HEK293T (cell line): ENCODE measurements around the gene TCEANC2.
A peak's percentile ranks its signal among the peaks of the same experiment; 100 is the strongest.

Experiments used
- CTCF ChIA-PET: fragments of 350-600 bp; formaldehyde crosslinking; extraction: SDS; loops from one replicate; lab custom pipeline; 2021; ENCODE audit warnings: antibody characterized with exemption, inconsistent platforms; lab: Yijun Ruan, JAX
- POLR2A ChIA-PET: fragments of 350-600 bp; formaldehyde crosslinking; extraction: SDS; loops from one replicate; lab custom pipeline; 2020; ENCODE audit warnings: antibody characterized with exemption, inconsistent platforms; lab: Yijun Ruan, JAX
- DNase-seq: peaks from one replicate; pipeline ENCODE4 v3.0.0; 2012; ENCODE audit warnings: mixed read lengths; ENCODE audit errors: extremely low spot score
- ARNT ChIP-seq: fragments of 450-650 bp; IDR thresholded peaks from 2 replicates; pipeline ENCODE4 v1.6.1; 2017; ENCODE audit warnings: mild to moderate bottlenecking
- BHLHE40 ChIP-seq: fragments of 450-650 bp; IDR thresholded peaks from 2 replicates; pipeline ENCODE4 v1.6.1; 2016; ENCODE audit warnings: mild to moderate bottlenecking, moderate library complexity, borderline replicate concordance
- CTBP1 ChIP-seq: fragments of 450-650 bp; IDR thresholded peaks from 2 replicates; pipeline ENCODE4 v1.6.1; 2016; ENCODE audit warnings: borderline replicate concordance
- ELF4 ChIP-seq: fragments of 450-650 bp; IDR thresholded peaks from 2 replicates; pipeline ENCODE4 v1.6.1; 2017; ENCODE audit warnings: antibody characterized with exemption
- FOXA1 ChIP-seq: fragments of 450-650 bp; IDR thresholded peaks from 2 replicates; pipeline ENCODE4 v1.6.1; 2016; ENCODE audit warnings: mild to moderate bottlenecking
- FOXK2 ChIP-seq: fragments of 450-650 bp; IDR thresholded peaks from 2 replicates; pipeline ENCODE4 v1.6.1; 2016; ENCODE audit warnings: mild to moderate bottlenecking
- FOXM1 ChIP-seq: fragments of 450-650 bp; IDR thresholded peaks from 2 replicates; pipeline ENCODE4 v1.6.1; 2017; ENCODE audit warnings: mild to moderate bottlenecking, borderline replicate concordance
- HDGF ChIP-seq: fragments of 450-650 bp; IDR thresholded peaks from 2 replicates; pipeline ENCODE4 v1.6.1; 2017; ENCODE audit warnings: antibody characterized with exemption, borderline replicate concordance
- L3MBTL2 ChIP-seq: fragments of 450-650 bp; conservative IDR thresholded peaks from 2 replicates; pipeline ENCODE4 v1.6.1; 2016; ENCODE audit warnings: mild to moderate bottlenecking
- LEF1 ChIP-seq: fragments of 450-650 bp; IDR thresholded peaks from 2 replicates; pipeline ENCODE4 v1.6.1; 2017; ENCODE audit warnings: mild to moderate bottlenecking, borderline replicate concordance
- NFRKB ChIP-seq: fragments of 450-650 bp; IDR thresholded peaks from 2 replicates; pipeline ENCODE4 v1.6.1; 2016; ENCODE audit warnings: mild to moderate bottlenecking, moderate library complexity
- SP1 ChIP-seq: fragments of 450-650 bp; IDR thresholded peaks from 2 replicates; pipeline ENCODE4 v1.6.1; 2017
- SUZ12 ChIP-seq: fragments of 450-650 bp; IDR thresholded peaks from 2 replicates; pipeline ENCODE4 v1.6.1; 2016; ENCODE audit warnings: mild to moderate bottlenecking
- TARDBP ChIP-seq: fragments of 450-650 bp; IDR thresholded peaks from 2 replicates; pipeline ENCODE4 v1.6.1; 2016
- ZNF384 ChIP-seq: fragments of 450-650 bp; IDR thresholded peaks from 2 replicates; pipeline ENCODE4 v1.6.1; 2016
- TF ChIP-seq, protein P1 (sequence below): fragments of 450-650 bp; IDR thresholded peaks from 2 replicates; pipeline ENCODE4 v1.6.1; 2016

TCEANC2 gene

DNA sequence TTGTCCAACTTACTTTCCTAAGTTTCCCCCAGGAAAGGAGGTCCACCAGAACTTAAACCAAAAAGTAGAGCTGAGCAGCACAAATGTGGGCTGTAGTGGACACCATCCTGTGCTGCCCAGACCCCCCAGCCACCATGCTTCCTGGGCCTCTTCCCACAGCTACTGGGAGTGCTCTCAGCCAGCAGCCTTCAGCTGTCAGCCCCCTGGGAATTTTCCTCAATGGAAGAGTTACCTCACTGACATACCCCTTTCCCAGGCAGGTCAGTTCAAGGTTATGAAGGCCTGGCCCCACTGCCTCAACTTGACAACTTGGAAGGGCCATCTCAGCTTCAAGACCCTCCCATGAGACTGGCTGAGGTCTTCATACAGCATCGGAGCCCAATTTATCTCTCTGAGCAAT lies 51.7 kb downstream of the TCEANC2 start:
- POLR2A ChIA-PET: no interaction called here
- CTCF ChIA-PET: interaction anchor here (0.6 kb wide), 1 partner anchor 19 kb away, joined by 3 read pairs; no protein-coding TSS in a partner anchor
- no peak for DNase-seq
- TF ChIP-seq HDGF (no peak), LEF1 (no peak), BHLHE40 (no peak), FOXM1 (no peak), SP1 (no peak), SUZ12 (no peak), FOXA1 (no peak)
- TF ChIP-seq, protein P1, sequence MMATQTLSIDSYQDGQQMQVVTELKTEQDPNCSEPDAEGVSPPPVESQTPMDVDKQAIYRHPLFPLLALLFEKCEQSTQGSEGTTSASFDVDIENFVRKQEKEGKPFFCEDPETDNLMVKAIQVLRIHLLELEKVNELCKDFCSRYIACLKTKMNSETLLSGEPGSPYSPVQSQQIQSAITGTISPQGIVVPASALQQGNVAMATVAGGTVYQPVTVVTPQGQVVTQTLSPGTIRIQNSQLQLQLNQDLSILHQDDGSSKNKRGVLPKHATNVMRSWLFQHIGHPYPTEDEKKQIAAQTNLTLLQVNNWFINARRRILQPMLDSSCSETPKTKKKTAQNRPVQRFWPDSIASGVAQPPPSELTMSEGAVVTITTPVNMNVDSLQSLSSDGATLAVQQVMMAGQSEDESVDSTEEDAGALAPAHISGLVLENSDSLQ: no peak

DNA sequence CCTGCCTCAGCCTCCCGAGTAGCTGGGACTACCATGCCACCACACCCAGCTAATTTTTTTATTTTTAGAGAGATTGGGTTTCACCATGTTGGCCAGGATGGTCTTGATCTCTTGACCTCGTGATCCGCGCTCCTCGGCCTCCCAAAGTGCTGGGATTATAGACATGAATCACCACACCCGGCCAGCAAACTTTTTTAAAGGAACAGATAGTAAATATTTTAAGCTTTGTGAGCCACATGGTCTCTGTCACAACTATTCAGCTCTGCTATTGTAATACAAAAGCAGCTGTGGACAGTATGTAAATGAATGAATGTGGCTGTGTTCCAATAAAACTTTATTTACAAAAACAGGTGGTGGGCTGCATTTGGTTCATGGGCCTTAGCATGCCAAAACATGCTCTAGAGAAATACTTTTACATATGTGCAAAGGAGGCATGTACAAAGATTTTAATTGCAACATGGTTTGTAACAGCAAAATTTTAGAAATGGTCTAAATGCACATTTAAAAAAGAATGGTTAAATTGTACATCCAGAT lies 52.4 kb downstream of the TCEANC2 start:
- ChIA-PET POLR2A (no interaction called here), CTCF (no interaction called here)
- DNase-seq: no peak
- TF ChIP-seq FOXM1 (no peak), FOXK2 (no peak), FOXA1 (no peak), SUZ12 (no peak), SP1 (no peak), L3MBTL2 (no peak), ARNT (no peak), HDGF (no peak), NFRKB (no peak)
- TF ChIP-seq, protein P1: no peak

DNA sequence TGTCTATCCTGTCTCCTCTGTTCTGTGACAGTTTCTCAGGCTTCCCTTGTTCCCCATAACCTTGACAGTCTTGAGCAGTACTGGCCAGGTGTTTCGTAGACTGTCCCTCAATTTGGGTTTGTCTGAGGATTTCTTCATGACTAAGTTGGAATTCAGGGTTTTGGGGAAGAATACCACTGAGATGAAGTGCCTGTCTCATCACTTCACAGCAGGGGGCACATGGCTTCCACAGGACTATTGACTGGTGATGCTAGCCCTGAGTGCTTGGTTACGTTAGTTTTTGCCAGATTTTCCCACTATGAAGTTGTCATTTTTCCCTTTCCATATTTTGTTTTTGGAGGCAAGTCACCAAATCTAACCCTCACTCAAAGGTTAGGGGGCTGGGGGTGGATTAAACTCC lies 53.7 kb downstream of the TCEANC2 start:
- ChIA-PET POLR2A (no interaction called here), CTCF (interaction anchor here (1.6 kb wide), 1 partner anchor 14 kb away, joined by 4 read pairs; no protein-coding TSS in a partner anchor)
- TF ChIP-seq ZNF384 (no peak), HDGF (no peak), ELF4 (no peak), L3MBTL2 (no peak), FOXM1 (no peak), SUZ12 (no peak), ARNT (no peak)
- DNase-seq: peak; percentile 22

DNA sequence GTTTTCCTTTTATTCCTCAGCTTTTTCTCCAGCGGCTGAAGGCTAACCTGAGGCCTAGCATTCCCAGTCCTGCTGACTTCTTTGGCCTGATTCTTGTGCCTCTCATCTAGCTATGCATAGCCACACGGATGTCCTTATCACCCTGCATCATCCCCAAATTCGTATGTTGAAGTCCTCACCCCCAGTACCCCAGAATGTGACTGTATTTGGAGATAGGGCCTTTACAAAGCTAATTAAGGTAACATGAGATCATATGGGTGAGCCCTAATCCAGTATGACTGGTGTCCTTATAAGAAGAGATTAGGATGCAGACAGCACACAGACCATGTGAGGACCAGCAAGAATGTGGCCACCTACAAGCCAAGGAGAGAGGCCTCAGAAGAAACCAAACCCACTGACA lies 54.7 kb downstream of the TCEANC2 start:
- DNase-seq: no peak
- TF ChIP-seq ARNT (no peak), SUZ12 (no peak), CTBP1 (no peak), TARDBP (no peak), BHLHE40 (no peak), HDGF (no peak), L3MBTL2 (no peak), ELF4 (no peak), LEF1 (no peak), FOXA1 (no peak), NFRKB (no peak), SP1 (no peak), FOXK2 (no peak), FOXM1 (no peak), ZNF384 (no peak)
- TF ChIP-seq, protein P1: no peak
- POLR2A ChIA-PET: no interaction called here
- CTCF ChIA-PET: interaction anchor here (1.6 kb wide), 1 partner anchor 13 kb away, joined by 4 read pairs; no protein-coding TSS in a partner anchor

DNA sequence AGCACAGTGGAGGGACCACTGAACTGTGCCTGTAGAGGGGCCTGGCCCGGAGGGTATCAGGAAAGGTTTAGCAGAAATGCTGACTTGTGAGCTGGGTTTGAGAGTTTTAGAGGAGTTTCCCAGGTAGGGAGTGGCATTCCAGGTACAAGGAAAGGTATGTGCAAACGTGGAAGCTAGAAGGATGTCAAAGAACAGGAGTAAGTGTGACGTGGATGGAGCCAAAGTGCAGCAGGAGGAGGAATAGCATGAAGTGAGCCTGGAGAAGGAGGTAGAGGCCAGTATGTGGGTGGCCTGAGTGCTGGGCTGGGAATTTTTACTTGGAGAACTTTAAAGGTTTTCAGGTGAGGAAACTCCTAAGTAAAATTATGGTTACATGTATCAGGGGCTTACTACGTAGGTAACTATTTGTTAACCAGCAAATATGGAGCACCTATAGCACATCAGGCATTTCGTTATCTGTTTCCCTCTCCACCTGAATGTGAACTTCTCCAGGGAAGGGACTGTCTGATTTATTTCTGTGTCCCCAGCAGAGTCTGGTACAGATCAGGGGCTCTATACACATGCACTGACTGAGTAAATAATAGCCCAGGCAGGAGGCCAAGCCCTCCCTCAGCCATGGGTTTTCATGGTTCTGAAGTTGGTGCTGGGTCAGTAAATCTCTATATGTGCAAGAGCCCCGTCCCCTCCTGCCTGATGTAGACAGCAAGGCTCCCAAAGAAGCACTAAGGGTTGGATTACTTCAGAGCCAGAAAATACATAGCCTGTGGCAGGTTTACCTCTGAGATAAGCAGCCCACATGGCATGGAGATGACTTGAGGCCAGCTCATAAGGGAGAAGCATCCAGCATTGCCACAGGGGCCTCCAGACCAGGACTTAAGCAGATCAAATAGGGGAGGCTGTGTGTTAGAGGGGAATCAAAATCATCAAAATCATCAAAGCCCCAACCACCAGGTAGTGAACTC lies 56.0 kb downstream of the TCEANC2 start:
- POLR2A ChIA-PET: no interaction called here
- CTCF ChIA-PET: no interaction called here
- DNase-seq: no peak
- TF ChIP-seq HDGF: no peak
- TF ChIP-seq LEF1: no peak
- TF ChIP-seq FOXM1: no peak

DNA sequence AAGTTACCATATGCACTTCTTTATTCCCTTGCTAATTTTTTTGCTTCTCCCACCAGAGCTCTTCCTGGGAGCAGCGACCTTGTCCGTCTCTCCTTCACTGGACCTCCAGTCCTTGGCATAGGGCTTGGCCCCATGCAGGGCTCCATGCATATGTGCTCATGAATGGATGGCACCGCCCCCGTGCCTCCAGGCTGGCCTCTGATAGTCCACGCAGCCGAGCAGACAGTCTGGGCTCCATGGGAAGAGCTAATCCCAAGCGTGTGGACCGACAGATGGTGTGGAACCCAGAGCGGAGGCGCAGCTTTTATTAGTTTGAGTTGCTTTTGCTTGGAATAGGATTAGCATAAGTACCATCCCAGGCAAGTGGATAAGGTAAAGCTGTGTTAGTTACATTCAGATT lies 57.6 kb downstream of the TCEANC2 start:
- ChIA-PET POLR2A (no interaction called here), CTCF (interaction anchor here (3.5 kb wide), 1 partner anchor 11 kb away, joined by 12 read pairs; no protein-coding TSS in a partner anchor)
- TF ChIP-seq ELF4 (no peak), HDGF (no peak), SUZ12 (no peak), L3MBTL2 (no peak), BHLHE40 (no peak), NFRKB (no peak), SP1 (no peak), FOXK2 (no peak), LEF1 (no peak), TARDBP (no peak), ZNF384 (no peak), ARNT (no peak), CTBP1 (no peak)
- TF ChIP-seq, protein P1: no peak
- DNase-seq: no peak
